SK-N-DZ (cell line): ENCODE measurements around the gene ARHGAP30.
"Not testable (repeated sequence)": the region's sequence is repeated elsewhere in the genome, so short reads cannot be mapped to it uniquely, and the experiment has no call there.

ENCODE experiments used
- DNase-seq: peaks from one replicate; pipeline ENCODE4 v3.0.0-alpha.2; 2015; ENCODE audit warnings: low spot score

The ARHGAP30 gene

DNA sequence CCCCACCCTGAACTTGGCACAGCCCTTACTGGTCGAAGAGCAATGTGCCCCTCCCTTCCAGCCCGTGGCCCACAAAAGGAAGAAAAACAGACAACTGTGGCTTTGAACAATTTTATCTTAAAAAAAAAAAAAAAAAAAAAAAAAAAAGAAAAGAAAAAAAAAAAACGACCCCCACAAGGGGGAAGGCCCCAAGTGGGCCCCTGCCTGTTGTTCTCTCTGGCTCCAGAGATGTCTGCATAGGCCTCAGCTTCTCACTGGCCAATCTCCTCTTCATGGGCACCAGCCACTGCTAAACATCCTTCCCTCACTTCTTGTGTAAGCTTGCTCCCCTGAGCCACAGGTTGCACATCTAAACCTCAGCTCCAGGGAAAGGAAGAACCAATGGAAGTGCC, 30.5 kb downstream of the ARHGAP30 start:
- DNase-seq, result no peak

DNA sequence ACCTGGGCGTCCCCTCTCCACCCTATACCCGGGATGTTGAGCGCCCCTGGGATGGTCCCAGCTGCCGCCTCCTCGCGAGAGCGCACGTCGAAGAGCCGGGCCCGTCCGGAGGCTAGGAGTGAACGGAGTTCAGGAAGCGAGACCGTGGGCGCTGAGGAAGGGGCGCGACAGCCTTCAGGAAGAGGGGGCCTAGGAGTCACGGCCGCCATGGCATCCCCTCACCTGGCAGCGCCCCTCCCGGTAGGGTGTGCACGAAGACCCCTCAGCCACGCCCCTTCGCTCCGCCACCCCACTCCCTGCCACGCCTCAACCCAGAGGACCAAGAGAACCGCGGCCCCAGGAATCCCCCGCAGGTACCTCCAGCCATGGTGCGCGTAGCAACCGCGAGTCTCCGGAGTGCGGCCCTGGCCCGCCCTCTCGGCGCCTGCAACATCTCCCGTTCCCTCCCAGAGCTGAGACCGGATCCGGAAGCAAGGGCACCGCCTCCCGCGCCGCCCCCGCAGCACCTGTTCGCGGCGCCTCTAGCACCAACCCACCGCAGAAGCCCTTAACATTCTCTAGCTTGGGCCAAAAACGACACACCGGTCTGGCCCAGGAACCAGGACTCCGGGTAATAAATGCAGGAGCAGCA, 31.1 kb downstream of the ARHGAP30 start, which contains the start of gene TSTD1:
Gene TSTD1, minus strand, starts transcription at position 442 of the 631 bp plus-strand sequence. Its CDS starts 75 bp downstream, at position 367.
- no peak for DNase-seq

DNA sequence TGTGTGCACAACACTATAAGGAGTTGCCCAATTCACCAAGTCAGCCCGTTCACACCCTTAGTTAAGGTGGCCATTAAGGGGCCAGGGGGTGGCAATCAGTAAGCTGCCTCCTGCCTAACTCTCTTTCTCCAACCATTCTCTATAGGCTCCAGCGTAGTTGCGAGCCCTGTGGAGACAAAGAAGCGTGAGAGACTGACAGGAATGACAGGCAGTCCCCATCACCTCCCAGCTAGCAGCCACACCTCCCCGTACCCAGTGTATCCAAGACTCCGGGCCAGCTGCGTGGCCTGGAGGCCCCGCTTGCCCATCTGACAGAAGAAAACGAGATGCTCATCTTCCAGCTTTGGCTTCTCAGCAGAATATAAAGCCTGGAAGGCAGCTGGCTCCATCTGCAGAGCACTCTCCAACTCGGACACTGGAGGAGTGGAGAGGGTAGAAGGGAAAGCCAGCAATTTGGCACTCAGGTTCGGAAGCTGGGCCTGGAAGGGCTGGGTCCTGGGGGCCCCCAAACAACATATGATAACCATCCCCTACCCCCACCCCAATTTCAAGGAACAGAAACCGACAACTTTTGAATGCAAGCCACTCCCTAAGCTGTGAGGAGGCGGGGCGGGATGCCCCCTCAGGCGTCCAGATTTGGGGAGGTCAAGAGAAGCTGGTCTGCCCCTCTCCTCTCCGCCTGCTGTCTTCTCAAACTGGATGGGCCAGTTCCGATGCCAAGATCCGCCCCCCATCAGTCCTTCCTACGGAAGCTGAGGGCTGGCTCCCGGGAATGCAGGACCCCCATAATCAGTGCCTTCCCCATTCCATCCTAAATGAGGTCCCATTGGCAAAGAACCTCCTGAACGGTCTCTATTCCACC, 31.8 kb downstream of the ARHGAP30 start:
- no peak for DNase-seq

DNA sequence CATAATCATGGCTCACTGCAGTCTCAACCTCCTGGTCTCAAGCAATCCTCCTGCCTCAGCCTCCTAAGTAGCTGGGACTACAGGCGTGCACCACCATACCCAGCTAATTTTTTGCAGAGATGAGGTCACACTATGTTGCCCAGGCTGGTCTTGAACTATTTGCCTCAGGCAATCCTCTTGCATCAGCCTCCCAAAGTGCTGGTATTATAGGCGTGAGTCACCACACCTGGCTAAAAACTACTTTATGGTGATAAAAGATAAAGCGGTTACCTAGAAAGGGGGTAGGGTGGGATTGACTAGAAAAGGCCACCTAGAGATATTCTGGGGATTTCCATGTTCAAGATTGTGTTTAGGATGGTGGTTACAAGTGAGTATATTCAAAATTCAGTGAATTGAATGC, 35.9 kb downstream of the ARHGAP30 start:
- no peak for DNase-seq

DNA sequence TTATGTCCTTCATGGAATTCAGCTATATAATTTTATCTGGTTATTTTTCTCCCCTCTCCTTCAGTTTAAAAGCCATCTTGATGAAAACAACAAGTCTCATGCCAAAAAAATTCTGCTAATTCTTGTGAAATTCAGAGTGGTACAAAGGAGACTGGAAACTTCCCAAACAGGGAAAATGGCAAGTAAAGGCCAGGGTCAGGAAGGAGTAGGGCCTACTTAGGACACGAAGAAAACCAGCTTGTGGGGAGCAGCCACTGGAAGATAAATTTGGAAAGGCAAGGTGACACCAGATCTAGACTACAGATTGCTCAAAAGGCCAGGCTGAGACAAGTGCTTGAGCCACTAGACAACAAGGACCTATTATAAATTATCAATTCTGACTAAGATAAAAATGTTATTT, 37.3 kb downstream of the ARHGAP30 start:
- no peak for DNase-seq

DNA sequence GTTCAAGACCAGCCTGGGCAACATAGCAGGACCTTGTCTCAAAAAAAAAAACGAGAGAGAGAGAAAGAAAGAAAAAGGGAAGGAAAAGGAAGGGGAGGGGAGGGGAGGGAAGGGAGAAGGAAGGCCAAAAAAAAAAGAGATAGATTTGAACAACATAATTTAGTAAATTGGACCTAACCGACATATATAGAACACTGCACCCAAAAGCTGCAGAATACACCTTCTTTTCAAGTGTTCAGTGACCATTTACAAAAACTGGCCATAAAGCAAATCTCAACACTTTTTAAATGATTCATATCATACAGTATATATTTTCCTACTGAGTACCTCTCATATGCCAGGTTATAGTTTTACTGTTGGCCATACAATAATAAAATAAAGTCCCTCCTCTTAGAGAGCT, 37.8 kb downstream of the ARHGAP30 start:
- DNase-seq, result no peak

DNA sequence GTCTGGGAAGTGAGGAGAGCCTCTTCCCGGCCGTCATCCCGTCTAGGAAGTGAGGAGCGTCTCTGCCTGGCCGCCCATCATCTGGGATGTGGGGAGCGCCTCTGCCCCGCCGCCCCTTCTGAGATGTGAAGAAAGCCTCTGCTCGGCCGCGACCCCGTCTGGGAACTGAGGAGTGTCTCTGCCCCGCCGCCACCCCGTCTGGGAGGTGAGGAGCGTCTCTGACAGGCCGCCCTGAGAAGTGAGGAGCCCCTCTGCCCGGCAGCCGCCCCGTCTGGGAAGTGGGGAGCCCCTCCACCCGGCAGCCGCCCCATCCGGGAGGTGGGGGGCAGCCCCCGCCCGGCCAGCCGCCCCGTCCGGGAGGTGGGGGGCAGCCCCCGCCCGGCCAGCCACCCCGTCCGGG, 40.2 kb downstream of the ARHGAP30 start:
- DNase-seq, result not testable (repeated sequence)

DNA sequence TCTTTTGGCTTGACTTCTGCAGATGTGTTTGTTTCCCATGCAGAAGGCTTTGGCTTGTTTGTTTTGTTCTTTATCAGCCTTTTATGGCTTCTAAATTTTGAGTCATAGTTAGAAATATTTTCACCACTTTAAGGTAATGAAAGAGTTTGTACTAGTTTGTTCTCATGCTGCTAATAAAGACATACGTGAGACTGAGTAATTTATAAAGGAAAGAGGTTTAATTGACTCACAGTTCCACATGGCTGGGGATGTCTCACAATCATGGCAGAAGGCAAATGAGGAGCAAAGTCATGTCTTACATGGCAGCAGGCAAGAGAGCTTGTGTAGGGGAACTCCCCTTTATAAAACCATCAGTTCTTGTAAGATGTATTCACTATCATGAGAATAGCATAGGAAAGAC, 42.7 kb downstream of the ARHGAP30 start:
- DNase-seq, result not testable (repeated sequence)

DNA sequence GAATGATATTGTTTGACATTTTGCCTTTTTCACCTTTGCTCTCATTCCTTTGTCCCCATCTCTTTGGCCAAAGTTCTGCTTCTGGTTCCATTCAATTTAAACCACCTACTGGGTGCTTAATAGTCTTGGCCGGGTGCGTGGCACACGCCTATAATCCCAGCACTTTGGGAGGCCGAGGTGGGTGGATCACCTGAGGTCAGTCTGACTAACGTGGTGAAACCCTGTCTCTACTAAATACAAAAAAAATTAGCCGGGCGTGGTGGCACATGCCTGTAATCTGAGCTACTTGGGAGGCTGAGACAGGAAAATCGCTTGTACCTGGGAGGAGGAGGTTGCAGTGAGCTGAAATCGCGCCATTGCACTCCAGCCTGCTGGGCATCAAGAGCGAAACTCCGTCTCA, 47.3 kb downstream of the ARHGAP30 start:
- not testable (repeated sequence) for DNase-seq

DNA sequence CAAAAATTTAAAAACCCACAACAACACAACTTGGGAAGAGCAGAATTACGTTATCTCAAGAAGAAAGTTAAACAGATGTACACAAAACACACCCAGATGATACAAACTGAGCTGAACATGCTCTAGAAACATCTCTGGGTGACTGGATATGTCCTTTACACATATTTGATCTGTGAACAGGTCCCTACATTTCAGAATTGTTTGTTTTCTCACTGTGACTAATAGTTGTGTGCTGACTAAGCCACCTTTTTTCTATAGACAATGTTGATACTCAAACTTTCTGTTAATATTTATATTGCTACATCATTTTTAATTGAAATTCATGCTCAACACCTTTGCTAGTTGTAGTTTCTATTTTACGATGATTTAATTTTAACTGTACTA, 47.7 kb downstream of the ARHGAP30 start:
- no peak for DNase-seq

DNA sequence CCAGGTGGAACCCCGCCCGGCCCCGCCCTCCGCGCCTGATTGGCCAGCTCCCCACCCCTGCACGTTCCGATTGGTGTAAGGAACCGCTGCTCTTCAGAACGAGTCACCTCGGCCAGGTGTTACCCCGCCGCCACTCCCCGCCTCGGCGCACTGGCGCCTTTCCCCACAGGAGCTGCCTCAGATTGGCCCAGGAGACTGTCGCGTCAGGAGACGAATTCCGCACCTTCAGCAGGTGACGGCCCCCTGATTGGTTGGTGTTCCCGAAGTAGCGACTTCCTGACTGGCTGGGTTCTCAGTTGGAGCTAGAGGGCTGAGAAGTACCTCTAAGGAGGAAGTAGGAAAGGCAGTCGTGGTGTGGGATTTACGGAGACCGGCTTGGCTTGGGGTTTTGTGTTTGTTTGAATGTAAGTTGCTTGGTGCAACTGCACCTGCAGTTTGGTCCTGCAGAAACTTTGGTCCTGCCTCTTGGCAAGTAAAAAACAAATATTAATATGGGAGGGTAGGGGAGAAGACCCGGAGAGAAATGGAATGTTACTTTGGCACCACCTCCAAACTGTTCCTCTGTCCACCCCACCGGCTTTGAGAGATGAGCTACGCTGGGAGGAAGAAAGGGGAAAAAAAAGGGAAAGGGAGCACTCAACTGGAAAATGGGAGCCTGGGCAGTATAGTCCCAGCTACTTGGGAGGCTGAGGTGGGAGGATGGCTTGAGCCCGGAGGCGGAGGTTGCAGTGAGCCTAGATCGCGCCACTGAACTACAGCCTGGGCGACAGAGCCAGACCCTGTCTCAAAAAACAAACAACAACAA, 48.3 kb downstream of the ARHGAP30 start:
- DNase-seq, result no peak

DNA sequence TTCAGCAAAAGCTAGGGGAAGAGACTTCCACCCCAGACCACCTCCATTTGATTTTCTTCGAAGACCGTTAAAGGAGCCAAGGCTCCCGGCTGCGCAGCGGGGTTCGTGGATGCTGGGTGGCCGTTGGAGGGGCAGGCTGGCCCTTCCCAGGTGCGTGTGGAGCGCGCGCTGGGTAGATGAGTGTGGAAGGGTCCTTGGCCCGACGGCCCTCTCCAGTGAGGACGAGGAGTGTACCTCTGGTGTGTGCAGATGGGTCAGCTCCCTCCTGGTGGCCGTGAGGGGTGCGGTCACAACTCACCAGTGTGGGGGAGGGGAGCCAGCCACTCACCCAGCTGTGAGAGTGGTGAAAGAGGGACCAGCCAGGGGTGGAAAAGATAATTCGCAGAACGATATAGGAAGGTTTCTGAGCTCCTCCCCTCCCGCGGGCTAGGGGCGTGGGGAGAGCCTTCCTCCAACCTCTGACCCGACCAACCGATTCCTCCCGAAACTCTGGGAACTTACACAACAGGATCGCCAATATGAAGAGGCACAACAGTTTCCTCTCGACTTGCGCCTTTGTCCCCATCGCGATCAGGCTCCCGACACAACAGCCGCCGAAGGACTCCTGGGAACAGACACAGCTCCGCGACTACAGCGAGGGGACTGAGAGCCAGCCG, 49.1 kb downstream of the ARHGAP30 start, which contains the start of gene F11R:
Gene F11R, minus strand, starts transcription at position 644 of the 656 bp plus-strand sequence. Its CDS starts 79 bp downstream, at position 565.
- DNase-seq, result no peak

DNA sequence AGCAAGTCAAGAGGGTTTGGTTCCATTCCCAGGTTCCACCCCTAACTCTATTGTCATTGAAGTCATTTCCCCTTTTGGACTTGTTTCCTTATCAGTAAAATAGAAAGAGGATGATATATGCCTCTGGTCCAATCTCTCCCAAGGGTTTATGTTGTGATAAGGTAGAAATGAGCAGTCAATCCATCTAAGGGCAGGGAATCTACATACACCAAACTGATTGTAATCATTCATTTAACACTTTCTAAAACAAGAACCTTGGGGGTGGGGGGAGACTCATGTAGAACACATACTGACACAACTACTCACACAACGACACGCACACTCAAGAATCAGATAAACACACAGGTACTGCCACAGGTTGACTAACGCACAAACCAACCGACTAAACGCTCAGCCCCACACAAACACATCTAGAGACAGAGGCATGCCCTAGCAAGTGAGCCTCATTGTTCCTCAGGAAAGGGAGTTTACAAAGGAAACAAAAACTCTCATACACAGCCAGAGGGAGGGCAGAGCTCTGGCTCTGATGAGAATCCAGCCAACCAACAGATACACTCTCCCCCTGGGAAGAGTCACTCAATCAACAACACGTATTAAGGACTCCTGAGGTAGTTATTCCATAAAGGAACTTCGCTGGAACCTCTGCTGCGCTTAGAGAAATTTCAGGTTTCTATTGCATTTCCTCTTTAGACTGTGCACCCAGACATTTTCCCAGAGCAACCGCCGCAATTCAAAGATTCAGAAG, 49.8 kb downstream of the ARHGAP30 start:
- no peak for DNase-seq

DNA sequence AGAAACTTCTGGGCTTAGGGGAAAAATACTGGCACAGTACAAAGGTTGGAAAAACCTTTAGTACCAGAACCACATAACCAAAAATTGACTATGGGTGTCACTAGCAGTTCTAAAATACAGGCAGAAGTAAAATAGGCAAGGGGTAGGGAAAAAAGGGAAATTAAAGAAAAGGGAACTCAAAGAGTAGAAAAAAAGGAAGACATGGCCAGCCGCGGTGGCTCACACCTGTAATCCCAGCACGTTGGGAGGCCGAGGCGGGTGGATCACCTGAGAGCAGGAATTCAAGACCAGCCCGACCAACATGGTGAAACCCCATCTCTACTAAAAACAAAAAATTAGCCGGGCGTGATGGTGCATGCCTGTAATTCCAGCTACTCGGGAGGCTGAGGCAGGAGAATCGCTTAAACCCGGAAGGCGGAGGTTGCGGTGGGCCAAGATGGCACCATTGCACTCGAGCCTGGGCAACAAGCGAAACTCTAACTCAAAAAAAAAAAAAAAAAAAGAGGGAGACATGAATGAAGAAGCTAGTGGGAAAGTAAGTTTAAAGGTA, 50.5 kb downstream of the ARHGAP30 start:
- DNase-seq, result not testable (repeated sequence)

DNA sequence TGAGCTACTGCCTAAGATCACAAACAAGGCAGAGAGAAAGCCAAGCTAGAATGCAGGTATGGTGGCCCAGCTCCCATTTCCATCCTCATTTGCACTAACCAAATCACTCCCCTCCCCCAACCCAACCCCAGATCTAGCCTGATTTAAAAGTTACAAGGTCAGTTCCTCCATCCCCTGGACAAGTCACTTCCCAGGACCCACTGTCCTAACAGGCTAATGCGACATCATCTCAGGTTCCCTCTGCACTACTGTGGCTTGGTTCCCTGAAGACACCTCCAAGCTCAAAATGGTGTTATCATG, 51.1 kb downstream of the ARHGAP30 start:
- no peak for DNase-seq

DNA sequence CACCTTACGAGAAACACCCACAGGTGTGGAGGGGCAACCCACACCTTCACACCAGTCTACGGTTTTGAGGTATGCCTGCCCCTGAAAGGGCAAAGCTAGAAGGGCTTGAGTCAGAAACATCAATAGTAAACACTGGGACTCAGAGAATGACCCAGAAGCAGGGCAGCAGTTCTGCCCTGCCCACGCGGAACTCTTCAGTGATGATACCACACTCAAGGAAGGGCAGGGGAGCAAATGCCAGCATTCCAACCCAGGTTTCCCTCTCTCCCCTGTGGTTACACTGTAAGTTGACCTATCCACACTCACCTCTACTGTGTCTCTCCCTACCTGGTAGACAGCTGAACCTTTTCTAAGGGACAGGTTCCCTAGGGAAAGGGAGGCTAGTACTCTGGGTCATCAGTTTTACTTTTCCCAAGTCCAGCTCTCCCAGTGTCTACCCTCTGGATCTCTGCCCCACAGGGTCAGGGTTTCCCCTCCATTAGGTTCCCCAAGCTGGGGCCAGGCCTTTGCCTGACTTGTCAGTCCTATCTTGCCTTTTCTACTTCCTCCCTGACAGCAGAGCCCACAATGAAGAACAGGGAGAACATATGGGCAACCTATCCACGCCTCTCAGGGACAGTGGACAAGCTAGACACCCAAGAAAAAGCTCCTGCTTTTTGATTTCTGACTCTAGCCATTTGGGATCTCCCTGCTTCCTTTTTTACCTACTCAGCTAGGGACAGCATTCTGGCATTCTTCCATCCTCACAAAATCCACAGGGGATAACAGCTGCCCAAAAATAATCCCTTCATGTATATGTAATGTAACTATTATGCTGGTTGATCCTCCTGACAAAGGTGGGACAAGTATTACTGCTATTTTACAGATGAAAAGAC, 51.7 kb downstream of the ARHGAP30 start:
- no peak for DNase-seq

DNA sequence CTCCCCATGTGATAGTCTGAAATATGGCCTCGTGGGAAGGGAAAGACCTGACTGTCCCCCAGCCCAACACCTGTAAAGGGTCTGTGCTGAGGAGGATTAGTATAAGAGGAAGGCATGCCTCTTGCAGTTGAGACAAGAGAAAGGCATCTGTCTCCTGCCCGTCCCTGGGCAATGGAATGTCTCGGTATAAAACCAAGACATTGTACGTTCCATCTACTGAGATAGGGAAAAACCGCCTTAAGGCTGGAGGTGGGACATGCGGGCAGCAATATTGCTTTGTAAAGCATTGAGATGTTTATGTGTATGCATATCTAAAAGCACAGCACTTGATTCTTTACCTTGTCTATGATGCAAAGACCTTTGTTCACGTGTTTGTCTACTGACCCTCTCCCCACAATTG, 52.5 kb downstream of the ARHGAP30 start:
- DNase-seq, result not testable (repeated sequence)

DNA sequence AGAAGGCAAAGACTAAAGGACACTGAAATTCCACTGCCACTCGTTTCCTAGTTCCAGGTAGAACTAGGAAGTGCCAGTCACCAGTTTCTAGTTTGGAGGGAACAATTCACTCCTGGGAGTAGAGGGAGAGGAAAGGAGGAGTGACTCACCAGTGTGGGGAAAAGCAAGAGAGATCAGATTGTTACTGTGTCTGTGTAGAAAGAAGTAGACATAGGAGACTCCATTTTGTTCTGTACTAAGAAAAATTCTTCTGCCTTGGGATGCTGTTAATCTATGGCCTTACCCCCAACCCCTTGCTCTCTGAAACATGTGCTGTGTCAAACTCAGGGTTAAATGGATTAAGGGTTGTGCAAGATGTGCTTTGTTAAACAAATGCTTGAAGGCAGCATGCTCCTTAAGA, 53.0 kb downstream of the ARHGAP30 start:
- not testable (repeated sequence) for DNase-seq

DNA sequence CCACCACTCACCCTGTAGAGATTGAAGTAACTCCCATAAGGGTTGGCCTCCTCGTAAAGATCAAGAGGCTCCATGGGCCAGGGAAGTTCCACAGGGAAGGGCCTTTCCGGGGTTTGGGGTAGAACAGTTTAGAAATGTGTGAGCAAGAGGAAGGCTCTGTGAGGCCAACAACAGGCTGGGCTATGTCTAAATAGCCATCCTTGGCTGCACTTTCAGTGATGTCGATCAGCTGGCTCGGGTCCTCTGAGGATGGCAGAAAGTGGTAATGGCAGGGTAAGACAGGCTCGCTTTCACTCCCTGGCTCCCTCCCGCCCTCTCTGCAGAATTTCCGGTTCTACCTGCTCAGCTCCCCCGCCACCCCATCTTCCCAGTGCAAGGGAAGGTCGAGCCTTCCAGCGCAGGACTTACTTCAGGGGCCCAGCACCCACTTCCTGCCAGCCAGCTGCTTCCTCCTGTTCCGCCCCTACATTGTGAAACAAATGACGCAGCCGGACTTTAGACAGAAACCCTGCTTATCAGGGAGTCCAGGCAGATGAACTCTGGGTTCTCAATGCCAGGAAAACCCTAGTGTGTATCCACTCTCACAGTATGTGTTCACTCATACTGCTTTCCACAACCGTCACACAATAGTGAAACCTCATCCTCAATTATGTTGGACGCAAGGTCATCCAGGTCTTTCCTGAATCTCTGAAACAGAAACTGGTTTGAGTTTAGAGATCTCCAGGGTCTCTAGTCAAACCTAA, 56.0 kb downstream of the ARHGAP30 start:
- no peak for DNase-seq
